Measurements from ENCODE around the gene EHF.

EHF gene

GRCh38 chr11:34603129-34604001 is 17.5 kb upstream of the EHF start:
- DNase-seq: no peak

GRCh38 chr11:34604145-34604544 is 16.7 kb upstream of the EHF start:
- DNase-seq: no peak

- DNase-seq: no peak
Observed at GRCh38 chr11:34604911-34605310, 16.0 kb upstream of the EHF start.

- no peak for DNase-seq
Observed at GRCh38 chr11:34605481-34606325, 15.2 kb upstream of the EHF start.

GRCh38 chr11:34606326-34607120 is 14.4 kb upstream of the EHF start:
- DNase-seq: no peak

GRCh38 chr11:34609187-34609751 is 11.6 kb upstream of the EHF start:
- DNase-seq: no peak

- DNase-seq: no peak
Observed at GRCh38 chr11:34609850-34610249, 11.0 kb upstream of the EHF start.

- DNase-seq: no peak
Observed at GRCh38 chr11:34610324-34611041, 10.4 kb upstream of the EHF start.

- DNase-seq: no peak
Observed at GRCh38 chr11:34613015-34613414, 7.9 kb upstream of the EHF start.

- DNase-seq: no peak
Observed at GRCh38 chr11:34613552-34614056, 7.3 kb upstream of the EHF start.

- DNase-seq: no peak
Observed at GRCh38 chr11:34614344-34615104, 6.4 kb upstream of the EHF start.

GRCh38 chr11:34616086-34616485 is 4.8 kb upstream of the EHF start:
- no peak for DNase-seq

GRCh38 chr11:34616830-34617504 is 3.9 kb upstream of the EHF start:
- no peak for DNase-seq

- DNase-seq: no peak
Observed at GRCh38 chr11:34618406-34618805, 2.5 kb upstream of the EHF start.

- no peak for DNase-seq
Observed at GRCh38 chr11:34619062-34619516, 1.8 kb upstream of the EHF start.

- no peak for DNase-seq
Observed at GRCh38 chr11:34620202-34620601, 691 bp upstream of the EHF start.

GRCh38 chr11:34621876-34622275 is 983 bp downstream of the EHF start:
- peak; percentile 24 for DNase-seq

- DNase-seq: no peak
Observed at GRCh38 chr11:34623463-34623862, 2.6 kb downstream of the EHF start.

- DNase-seq: no peak
Observed at GRCh38 chr11:34624069-34624468, 3.2 kb downstream of the EHF start.

GRCh38 chr11:34625576-34625975 is 4.7 kb downstream of the EHF start:
- no peak for DNase-seq

All from HCEC 1CT (cell line).